Bronchial epithelial cell (primary cell): Measurements from ENCODE around the gene HELZ2. TPM values are rescaled to one million over a fixed set of nuclear protein-coding genes. Genes with fewer than 3 reads are reported as not detected.

ENCODE experiments used
- DNase-seq: peaks from one replicate; pipeline ENCODE4 v3.0.0-alpha.2; 2010; ENCODE audit warnings: low read depth
- FAIRE-seq: peaks from 2 replicates; lab custom pipeline; 2011; peaks lifted over from hg19 to GRCh38; lab: Jason Lieb, UNC
- H3K27me3 ChIP-seq: 2 replicates; pipeline ENCODE4 v1.5.1; 2011; ENCODE audit warnings: low read length; ENCODE audit not compliant: control insufficient read depth, insufficient read depth
- H3K36me3 ChIP-seq: 2 replicates; pipeline ENCODE4 v1.5.1; 2011; ENCODE audit warnings: low read length; ENCODE audit not compliant: control insufficient read depth, insufficient read depth
- H3K4me3 ChIP-seq: 2 replicates; pipeline ENCODE4 v1.5.1; 2011; ENCODE audit warnings: mild to moderate bottlenecking, low read depth, low read length, control low read depth
- total RNA-seq: library from RNA; depleted of rRNA; stranded (reverse); fragments of >200 nt; gene quantifications from 2 replicates; pipeline ENCODE4 v1.2.1, GENCODE V29; 2014
- TF ChIP-seq, protein P1 (sequence below): IDR thresholded peaks from 2 replicates; pipeline ENCODE4 v1.5.1; 2011; ENCODE audit warnings: mild to moderate bottlenecking, moderate library complexity, low read length, control low read depth, inconsistent platforms; ENCODE audit not compliant: insufficient read depth, severe bottlenecking

The HELZ2 gene
- total RNA-seq, 1 donor from 2014 or later, result 13.7 TPM

GRCh38 chr20:63529180-63529860 is 44.7 kb downstream of the HELZ2 start:
- Histone ChIP-seq H3K36me3 (no peaks in the 10 kb centered on the region), H3K4me3 (no peak overlapping the region), H3K27me3 (no peaks in the 10 kb centered on the region)
- no peak for FAIRE-seq
- no peak for DNase-seq
- TF ChIP-seq, protein P1, sequence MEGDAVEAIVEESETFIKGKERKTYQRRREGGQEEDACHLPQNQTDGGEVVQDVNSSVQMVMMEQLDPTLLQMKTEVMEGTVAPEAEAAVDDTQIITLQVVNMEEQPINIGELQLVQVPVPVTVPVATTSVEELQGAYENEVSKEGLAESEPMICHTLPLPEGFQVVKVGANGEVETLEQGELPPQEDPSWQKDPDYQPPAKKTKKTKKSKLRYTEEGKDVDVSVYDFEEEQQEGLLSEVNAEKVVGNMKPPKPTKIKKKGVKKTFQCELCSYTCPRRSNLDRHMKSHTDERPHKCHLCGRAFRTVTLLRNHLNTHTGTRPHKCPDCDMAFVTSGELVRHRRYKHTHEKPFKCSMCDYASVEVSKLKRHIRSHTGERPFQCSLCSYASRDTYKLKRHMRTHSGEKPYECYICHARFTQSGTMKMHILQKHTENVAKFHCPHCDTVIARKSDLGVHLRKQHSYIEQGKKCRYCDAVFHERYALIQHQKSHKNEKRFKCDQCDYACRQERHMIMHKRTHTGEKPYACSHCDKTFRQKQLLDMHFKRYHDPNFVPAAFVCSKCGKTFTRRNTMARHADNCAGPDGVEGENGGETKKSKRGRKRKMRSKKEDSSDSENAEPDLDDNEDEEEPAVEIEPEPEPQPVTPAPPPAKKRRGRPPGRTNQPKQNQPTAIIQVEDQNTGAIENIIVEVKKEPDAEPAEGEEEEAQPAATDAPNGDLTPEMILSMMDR, result no peak

DNA sequence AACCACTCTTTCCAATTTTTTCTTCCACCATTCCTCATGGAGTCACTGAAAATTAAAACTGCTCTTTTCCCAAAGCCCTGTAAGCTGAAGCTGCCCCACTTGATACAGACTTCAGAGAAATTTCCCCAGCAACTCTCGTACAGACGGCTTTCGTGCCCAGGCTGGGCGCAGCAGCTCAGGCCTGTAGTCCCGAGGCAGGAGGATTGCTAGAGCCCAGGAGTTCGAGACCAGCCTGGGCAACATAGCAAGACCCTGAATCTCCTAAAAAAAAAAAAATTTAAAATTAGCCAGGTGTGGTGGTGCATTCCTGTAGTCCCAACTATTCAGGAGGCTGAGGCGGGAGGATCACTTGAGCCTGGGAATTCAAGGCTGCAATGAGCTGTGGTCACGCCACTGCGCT is 46.9 kb downstream of the HELZ2 start:
- no peak for DNase-seq
- H3K36me3 ChIP-seq, result peaks cover 10% of the 10 kb centered on the region
- no peak for FAIRE-seq
- no peaks in the 10 kb centered on the region for H3K27me3 ChIP-seq
- no peak overlapping the region for H3K4me3 ChIP-seq
- TF ChIP-seq, protein P1, result no peak

DNA sequence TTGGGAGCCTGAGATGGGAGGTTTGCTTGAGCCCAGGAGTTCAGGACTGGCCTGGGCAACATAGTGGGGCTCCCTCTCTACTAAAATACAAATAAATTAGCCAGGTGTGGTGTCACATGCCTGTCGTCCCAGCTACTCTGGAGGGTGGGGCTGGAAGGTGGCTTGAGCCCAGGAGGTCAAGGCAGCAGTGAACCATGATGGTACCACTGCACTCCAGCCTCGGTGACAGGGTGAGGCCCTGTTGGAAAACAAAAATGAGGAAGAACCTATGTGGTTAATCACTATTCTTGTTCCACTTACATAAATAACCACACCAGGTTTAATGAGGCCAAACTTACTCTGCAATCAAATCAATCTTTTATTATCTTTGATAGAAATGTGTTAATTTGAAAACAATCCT is 48.1 kb downstream of the HELZ2 start:
- DNase-seq (no peak), FAIRE-seq (no peak)
- TF ChIP-seq, protein P1, result no peak
- H3K4me3 ChIP-seq, result no peak overlapping the region
- peaks cover 18% of the 10 kb centered on the region for H3K36me3 ChIP-seq
- H3K27me3 ChIP-seq, result no peaks in the 10 kb centered on the region

GRCh38 chr20:63525185-63525584 is 48.9 kb downstream of the HELZ2 start:
- no peak for DNase-seq
- no peak overlapping the region for H3K4me3 ChIP-seq
- TF ChIP-seq, protein P1, result no peak
- peaks cover 18% of the 10 kb centered on the region for H3K36me3 ChIP-seq
- FAIRE-seq, result no peak
- H3K27me3 ChIP-seq, result no peaks in the 10 kb centered on the region

Other genes with a start within 250 kb of the HELZ2 start
- not detected in 2 replicates for gene CHRNA4, start 212.9 kb downstream of the HELZ2 start, total RNA-seq
- not detected in 2 replicates for gene KCNQ2, start 101.6 kb downstream of the HELZ2 start, total RNA-seq
- gene EEF1A2, start 75.2 kb downstream of the HELZ2 start, total RNA-seq, result 1.1 and 1.9 TPM in 2 replicates
- 21.9 and 35.6 TPM in 2 replicates for gene PPDPF, start 53.5 kb downstream of the HELZ2 start, total RNA-seq
- 59.5 and 107 TPM in 2 replicates for gene PTK6, start 36.9 kb downstream of the HELZ2 start, total RNA-seq
- 0.13 and 0.79 TPM in 2 replicates for gene SRMS, start 26.5 kb downstream of the HELZ2 start, total RNA-seq
- 0.26 and 0.90 TPM in 2 replicates for gene FNDC11, start 20.1 kb downstream of the HELZ2 start, total RNA-seq
- 13.2 and 13.8 TPM in 2 replicates for gene GMEB2, start 52.9 kb upstream of the HELZ2 start, total RNA-seq
- 0.26 TPM in 1 of 2 replicates, not detected in the other for gene STMN3, start 79.2 kb upstream of the HELZ2 start, total RNA-seq
- gene RTEL1, start 84.1 kb upstream of the HELZ2 start, total RNA-seq, result 4.5 and 5.8 TPM in 2 replicates
- gene TNFRSF6B, start 122.4 kb upstream of the HELZ2 start, total RNA-seq, result 4.9 and 7.1 TPM in 2 replicates
- 49.2 and 55.5 TPM in 2 replicates for gene ARFRP1, start 133.7 kb upstream of the HELZ2 start, total RNA-seq
- 17.7 and 25.5 TPM in 2 replicates for gene ZGPAT, start 133.8 kb upstream of the HELZ2 start, total RNA-seq
- 0.53 and 2.0 TPM in 2 replicates for gene LIME1, start 162.4 kb upstream of the HELZ2 start, total RNA-seq
- gene SLC2A4RG, start 165.5 kb upstream of the HELZ2 start, total RNA-seq, result 14.0 and 21.8 TPM in 2 replicates